Neural crest cell (in vitro differentiated cells): Measurements from ENCODE around the gene ENTPD1. TPM values are rescaled to one million over a fixed set of nuclear protein-coding genes. Genes with fewer than 3 reads are reported as not detected.

ENCODE experiments used
- DNase-seq: peaks from one replicate; pipeline ENCODE4 v3.0.0; 2021; ENCODE audit warnings: low read depth, mixed read lengths, low spot score
- H3K27ac Mint-ChIP-seq: one replicate; pipeline ENCODE4 v1.8.0; 2021; ENCODE audit warnings: mild to moderate bottlenecking, mixed read lengths; ENCODE audit not compliant: unreplicated experiment
- H3K27me3 Mint-ChIP-seq: 2 replicates; pipeline ENCODE4 v1.8.0; 2021; ENCODE audit warnings: low read depth, mild to moderate bottlenecking, mixed read lengths
- H3K36me3 Mint-ChIP-seq: 2 replicates; pipeline ENCODE4 v1.8.0; 2021; ENCODE audit warnings: low read depth, mild to moderate bottlenecking, mixed read lengths
- H3K4me1 Mint-ChIP-seq: 2 replicates; pipeline ENCODE4 v1.8.0; 2021; ENCODE audit warnings: mixed read lengths
- H3K4me3 Mint-ChIP-seq: one replicate; pipeline ENCODE4 v1.8.0; 2021; ENCODE audit warnings: mild to moderate bottlenecking, mixed read lengths
- H3K9me3 Mint-ChIP-seq: 2 replicates; pipeline ENCODE4 v1.8.0; 2021; ENCODE audit warnings: mixed read lengths
- CTCF ChIP-seq: fragments of 200-600 bp; sonication (generic); conservative IDR thresholded peaks from 2 replicates; pipeline ENCODE4 v1.5.0; 2021; ENCODE audit warnings: antibody characterized with exemption, mild to moderate bottlenecking
- total RNA-seq: library from RNA; stranded (reverse); gene quantifications from 2 replicates; pipeline ENCODE4 v1.2.1, GENCODE V29; 2021

ENTPD1 gene
- total RNA-seq, 1 donor from 2014 or later: 0.37 TPM

- H3K27me3 Mint-ChIP-seq: peaks cover 6% of the 10 kb centered on the region
- H3K27ac Mint-ChIP-seq: no peak overlapping the region
- no peaks in the 10 kb centered on the region for H3K36me3 Mint-ChIP-seq
- H3K4me3 Mint-ChIP-seq: no peak overlapping the region
- no peak for TF ChIP-seq CTCF
- DNase-seq: no peak
- no peaks in the 10 kb centered on the region for H3K4me1 Mint-ChIP-seq
- H3K9me3 Mint-ChIP-seq: no peaks in the 10 kb centered on the region
These were observed 91.0 kb downstream of the ENTPD1 start for GRCh38 chr10:95847007-95847406.

- no peaks in the 10 kb centered on the region for H3K36me3 Mint-ChIP-seq
- no peak for DNase-seq
- no peak overlapping the region for H3K27ac Mint-ChIP-seq
- H3K27me3 Mint-ChIP-seq: peaks cover 3% of the 10 kb centered on the region
- TF ChIP-seq CTCF: no peak
- H3K4me1 Mint-ChIP-seq: no peaks in the 10 kb centered on the region
- no peak overlapping the region for H3K4me3 Mint-ChIP-seq
- no peaks in the 10 kb centered on the region for H3K9me3 Mint-ChIP-seq
These were observed 92.9 kb downstream of the ENTPD1 start for GRCh38 chr10:95848841-95849240.

GRCh38 chr10:95850791-95851190 lies 94.8 kb downstream of the ENTPD1 start:
- peaks cover 2% of the 10 kb centered on the region for H3K36me3 Mint-ChIP-seq
- no peak for TF ChIP-seq CTCF
- no peaks in the 10 kb centered on the region for H3K9me3 Mint-ChIP-seq
- H3K27me3 Mint-ChIP-seq: no peaks in the 10 kb centered on the region
- H3K4me3 Mint-ChIP-seq: no peak overlapping the region
- no peak overlapping the region for H3K27ac Mint-ChIP-seq
- DNase-seq: no peak
- H3K4me1 Mint-ChIP-seq: no peaks in the 10 kb centered on the region

GRCh38 chr10:95860166-95860940 lies 104.4 kb downstream of the ENTPD1 start:
- H3K4me1 Mint-ChIP-seq: no peaks in the 10 kb centered on the region
- no peak overlapping the region for H3K4me3 Mint-ChIP-seq
- TF ChIP-seq CTCF: no peak

GRCh38 chr10:95861386-95861785 lies 105.4 kb downstream of the ENTPD1 start:
- Mint-ChIP-seq H3K4me3 (no peak overlapping the region), H3K27ac (no peak overlapping the region), H3K4me1 (no peaks in the 10 kb centered on the region), H3K27me3 (no peaks in the 10 kb centered on the region), H3K9me3 (peaks cover 3% of the 10 kb centered on the region), H3K36me3 (peaks cover 4% of the 10 kb centered on the region)
- no peak for TF ChIP-seq CTCF
- no peak for DNase-seq

More at GRCh38 chr10:95860166-95860940, 104.4 kb downstream of the ENTPD1 start:
- H3K27ac Mint-ChIP-seq: no peak overlapping the region
- peaks cover 6% of the 10 kb centered on the region for H3K9me3 Mint-ChIP-seq
- DNase-seq: no peak
- H3K27me3 Mint-ChIP-seq: no peaks in the 10 kb centered on the region
- H3K36me3 Mint-ChIP-seq: peaks cover 11% of the 10 kb centered on the region
